GM12891 (cell line): ENCODE data around the gene LYST.

Experiments used
- PAX5 ChIP-seq: IDR thresholded peaks from 2 replicates; pipeline ENCODE4 v1.6.1; 2011; ENCODE audit warnings: low read length, moderate library complexity, mild to moderate bottlenecking; ENCODE audit not compliant: insufficient read depth, severe bottlenecking
- POLR2A ChIP-seq: IDR thresholded peaks from 2 replicates; pipeline ENCODE4 v1.6.1; 2011; ENCODE audit warnings: low read depth, low read length, control low read depth
- POLR2AphosphoS5 ChIP-seq: IDR thresholded peaks from 2 replicates; pipeline ENCODE4 v1.6.1; 2011; ENCODE audit warnings: low read depth, low read length, control low read depth
- POU2F2 ChIP-seq: IDR thresholded peaks from 2 replicates; pipeline ENCODE4 v1.6.1; 2011; ENCODE audit warnings: low read depth, mild to moderate bottlenecking, control low read depth, low read length, moderate library complexity
- SPI1 ChIP-seq: IDR thresholded peaks from 2 replicates; pipeline ENCODE4 v1.6.1; 2011; ENCODE audit warnings: low read depth, low read length, control low read depth
- TAF1 ChIP-seq: IDR thresholded peaks from 2 replicates; pipeline ENCODE4 v1.6.1; 2011; ENCODE audit warnings: low read depth, low read length, control low read depth

DNA sequence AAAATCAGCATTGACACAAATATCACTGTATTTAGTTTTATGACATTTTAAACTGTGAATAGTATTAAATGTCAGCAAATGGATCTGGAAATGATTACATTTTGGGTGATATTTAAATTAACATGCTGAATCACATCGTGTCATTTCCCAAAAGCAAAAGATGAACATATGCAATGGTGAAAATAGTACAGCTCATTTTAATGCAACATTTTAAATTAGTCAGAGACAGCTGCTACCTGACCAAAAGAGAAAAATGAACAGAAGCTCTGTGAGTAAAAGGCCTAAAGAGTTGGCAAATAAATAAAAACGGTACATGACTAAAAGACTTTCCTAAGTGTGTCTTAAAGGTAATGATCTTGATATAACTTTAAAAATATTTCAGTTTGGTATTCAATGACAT lies 131.1 kb downstream of the LYST start:
- TF ChIP-seq POLR2A (no peak), POLR2AphosphoS5 (no peak), TAF1 (no peak), PAX5 (no peak), SPI1 (no peak), POU2F2 (no peak)
